Memory B cell (primary cell): Measurements from ENCODE around the gene PTPRN2.

ENCODE experiments used
- ATAC-seq: fragments of 150-1000 bp; cut with Tn5 transposase; 2 replicates; pipeline ENCODE4 v1.10.0; 2021; ENCODE audit warnings: low read depth, mild to moderate bottlenecking, moderate library complexity
- DNase-seq, 2 donors: peaks; one replicate each; pipeline ENCODE4 v3.0.0; 2022; ENCODE audit warnings: low spot score in 2 of 2
- H3K27ac Mint-ChIP-seq: one replicate; pipeline ENCODE4 v1.8.0; 2022; ENCODE audit warnings: mild to moderate bottlenecking, moderate library complexity, mixed read lengths
- H3K27me3 Mint-ChIP-seq: one replicate; pipeline ENCODE4 v1.8.0; 2022; ENCODE audit warnings: mixed read lengths
- H3K36me3 Mint-ChIP-seq: one replicate; pipeline ENCODE4 v1.8.0; 2022; ENCODE audit warnings: mild to moderate bottlenecking, mixed read lengths
- H3K4me1 Mint-ChIP-seq: one replicate; pipeline ENCODE4 v1.8.0; 2022; ENCODE audit warnings: mixed read lengths
- H3K4me3 Mint-ChIP-seq: one replicate; pipeline ENCODE4 v1.8.0; 2022; ENCODE audit warnings: mild to moderate bottlenecking, moderate library complexity, mixed read lengths
- H3K9me3 Mint-ChIP-seq: one replicate; pipeline ENCODE4 v1.8.0; 2022; ENCODE audit warnings: mixed read lengths

The PTPRN2 gene

DNA sequence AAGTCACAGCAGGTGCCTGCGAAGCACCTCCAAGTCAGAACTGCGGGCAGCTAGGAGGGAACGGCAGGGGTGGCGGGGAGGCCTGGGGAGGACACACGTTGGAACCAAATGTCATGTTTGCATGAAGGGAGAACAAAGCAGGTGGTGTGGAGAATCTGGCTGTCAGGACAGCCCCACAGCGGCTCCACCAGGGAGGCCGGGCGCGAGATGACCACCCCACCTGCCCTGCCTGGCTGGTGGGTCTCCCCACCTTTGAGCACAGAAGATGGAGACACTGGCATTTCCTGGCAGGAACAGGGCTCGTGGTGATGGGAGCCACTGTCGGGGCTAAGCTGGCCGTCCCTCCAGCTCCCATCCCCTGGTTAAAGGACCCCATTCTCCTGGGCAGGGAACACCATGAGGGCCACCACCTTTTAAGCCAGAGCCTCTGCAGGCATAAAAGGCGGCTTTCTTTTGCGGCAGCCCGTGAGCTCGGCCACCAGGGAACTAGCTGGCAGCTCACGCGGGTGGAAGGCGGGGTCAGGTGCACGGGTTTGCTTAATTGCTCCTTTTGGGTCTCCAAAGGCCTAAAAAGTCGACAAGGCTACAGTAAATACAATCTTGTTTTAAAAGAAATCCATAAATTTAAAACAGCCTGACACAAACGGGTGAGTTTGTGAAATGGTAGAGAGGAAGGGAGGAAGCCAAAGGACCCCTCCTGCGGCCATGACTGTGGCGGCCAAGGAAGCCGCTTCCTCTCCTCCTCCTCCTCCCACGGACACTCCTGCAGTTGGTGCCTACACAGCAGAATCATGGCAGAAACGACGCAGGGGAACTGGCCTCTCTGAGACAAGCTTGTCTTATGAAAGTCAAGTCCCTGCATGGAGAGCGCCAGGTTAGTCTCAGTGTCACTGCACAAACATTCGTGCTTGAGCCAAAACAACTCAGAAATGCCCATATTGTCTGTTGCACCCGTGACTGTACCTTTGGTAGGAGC is 1037.0 kb downstream of the PTPRN2 start:
- Mint-ChIP-seq H3K4me1 (no peaks in the 10 kb centered on the region), H3K9me3 (no peaks in the 10 kb centered on the region), H3K27me3 (no peaks in the 10 kb centered on the region), H3K4me3 (no peak overlapping the region), H3K27ac (no peak overlapping the region), H3K36me3 (peaks cover 15% of the 10 kb centered on the region)
- ATAC-seq (no peak), DNase-seq (no peak)

- H3K4me1 Mint-ChIP-seq = peaks cover 4% of the 10 kb centered on the region
- H3K4me3 Mint-ChIP-seq = no peak overlapping the region
- H3K36me3 Mint-ChIP-seq = peaks cover 17% of the 10 kb centered on the region
- H3K27me3 Mint-ChIP-seq = no peaks in the 10 kb centered on the region
- no peak overlapping the region for H3K27ac Mint-ChIP-seq
- H3K9me3 Mint-ChIP-seq = no peaks in the 10 kb centered on the region
- DNase-seq (no peak), ATAC-seq (no peak)
Measured at GRCh38 chr7:157549612-157550299, 1037.9 kb downstream of the PTPRN2 start.

DNA sequence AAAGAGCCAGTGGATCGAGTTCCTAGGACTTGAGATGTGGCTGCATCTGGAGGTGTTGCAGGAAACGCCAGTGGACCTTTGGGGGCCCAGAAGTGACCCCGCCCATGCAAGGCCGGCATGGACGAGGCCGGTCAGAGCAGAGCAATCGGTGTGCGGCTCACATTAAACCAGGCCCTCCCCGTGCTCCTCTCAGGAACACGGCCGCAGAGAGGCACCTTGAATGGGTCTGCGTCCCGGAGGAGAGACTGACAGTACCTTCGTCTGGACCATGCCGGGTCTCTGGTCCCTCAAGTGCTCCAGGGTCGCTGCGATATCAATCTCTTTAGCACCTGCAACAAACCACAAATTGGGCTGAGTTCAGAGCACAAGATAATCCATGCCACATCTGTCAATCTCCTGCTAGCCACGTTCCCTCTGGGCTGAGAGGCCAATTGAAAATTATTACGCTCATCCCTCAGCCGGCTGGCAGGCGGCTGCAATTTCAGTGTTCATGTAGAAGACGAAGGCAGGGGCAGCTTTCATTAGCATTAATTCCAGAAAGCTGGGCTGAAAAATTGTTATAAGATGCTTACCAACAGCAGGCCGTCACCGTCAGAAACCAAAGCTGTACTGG is 1038.8 kb downstream of the PTPRN2 start:
- ATAC-seq (no peak), DNase-seq (no peak)
- H3K36me3 Mint-ChIP-seq = peaks cover 25% of the 10 kb centered on the region
- H3K4me1 Mint-ChIP-seq = peaks cover 9% of the 10 kb centered on the region
- no peak overlapping the region for H3K27ac Mint-ChIP-seq
- peaks cover 3% of the 10 kb centered on the region for H3K9me3 Mint-ChIP-seq
- H3K4me3 Mint-ChIP-seq = no peak overlapping the region
- H3K27me3 Mint-ChIP-seq = no peaks in the 10 kb centered on the region

DNA sequence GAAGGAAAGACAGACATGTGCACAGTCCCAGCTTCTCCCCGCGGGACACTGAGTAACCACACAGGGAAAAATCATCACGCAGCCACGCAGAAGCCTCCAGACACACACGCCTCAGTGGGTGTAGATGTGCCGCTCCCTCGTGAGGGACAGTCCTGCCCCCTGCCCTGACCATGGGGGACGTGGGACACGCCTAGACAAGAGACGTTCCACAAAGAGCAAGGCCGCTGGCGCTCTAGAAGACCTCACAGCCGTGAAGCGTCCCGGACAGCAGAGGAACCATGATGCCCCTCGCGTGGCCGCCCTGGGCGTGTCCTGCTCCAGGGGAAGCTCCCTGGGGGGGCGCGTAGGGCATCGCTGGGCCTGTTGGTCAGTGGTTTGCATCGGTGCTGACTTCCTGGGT is 1040.0 kb downstream of the PTPRN2 start:
- H3K36me3 Mint-ChIP-seq = peaks cover 24% of the 10 kb centered on the region
- H3K27ac Mint-ChIP-seq = no peak overlapping the region
- no peak for ATAC-seq
- no peaks in the 10 kb centered on the region for H3K27me3 Mint-ChIP-seq
- no peak overlapping the region for H3K4me3 Mint-ChIP-seq
- no peak for DNase-seq
- peaks cover 5% of the 10 kb centered on the region for H3K9me3 Mint-ChIP-seq
- H3K4me1 Mint-ChIP-seq = peaks cover 9% of the 10 kb centered on the region

GRCh38 chr7:157547102-157547501 is 1040.5 kb downstream of the PTPRN2 start:
- DNase-seq (no peak), ATAC-seq (no peak)
- Mint-ChIP-seq H3K27me3 (no peaks in the 10 kb centered on the region), H3K9me3 (peaks cover 5% of the 10 kb centered on the region), H3K4me1 (peaks cover 9% of the 10 kb centered on the region), H3K4me3 (no peak overlapping the region), H3K27ac (no peak overlapping the region), H3K36me3 (peaks cover 24% of the 10 kb centered on the region)

- Mint-ChIP-seq H3K4me1 (peaks cover 9% of the 10 kb centered on the region), H3K36me3 (peaks cover 31% of the 10 kb centered on the region), H3K27me3 (no peaks in the 10 kb centered on the region), H3K27ac (no peak overlapping the region), H3K4me3 (no peak overlapping the region), H3K9me3 (peaks cover 5% of the 10 kb centered on the region)
- DNase-seq = no peak
- ATAC-seq = no peak
Measured at GRCh38 chr7:157545681-157546060, 1042.0 kb downstream of the PTPRN2 start.

DNA sequence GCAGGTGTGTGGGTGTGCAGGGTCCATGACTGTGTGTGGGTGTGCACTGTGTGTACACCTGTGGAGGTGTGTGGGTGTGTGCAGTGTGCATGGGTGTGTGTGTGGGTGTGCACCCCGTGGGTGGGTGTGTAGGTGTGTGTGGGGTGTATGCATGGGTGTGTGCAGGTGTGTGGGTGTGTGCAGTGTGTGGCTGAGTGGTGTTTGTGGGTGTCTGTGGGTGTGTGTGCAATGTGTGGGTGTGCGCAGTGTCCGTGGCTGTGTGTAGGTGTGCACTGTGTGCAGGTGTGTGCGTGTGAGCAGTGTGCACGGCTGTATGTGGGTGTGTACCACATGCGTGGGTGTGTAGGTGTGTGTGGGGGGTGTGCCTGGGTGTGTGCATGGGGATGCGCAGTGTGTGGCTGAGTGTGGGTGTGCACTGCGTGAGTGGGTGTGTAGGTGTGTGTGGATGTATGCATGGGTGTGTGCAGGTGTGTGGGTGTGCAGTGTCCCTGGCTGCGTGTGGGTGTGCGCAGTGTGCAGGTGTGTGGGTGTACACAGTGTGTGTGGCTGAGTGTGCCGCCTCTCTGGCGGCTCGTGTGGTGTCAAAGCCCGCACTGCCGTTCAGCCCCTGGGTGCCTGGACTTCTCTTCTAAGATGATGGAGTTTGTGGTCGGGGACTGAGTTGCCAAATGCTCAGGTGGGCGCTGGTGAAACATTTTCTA is 1042.5 kb downstream of the PTPRN2 start:
- no peaks in the 10 kb centered on the region for H3K27me3 Mint-ChIP-seq
- no peak overlapping the region for H3K4me3 Mint-ChIP-seq
- peaks cover 9% of the 10 kb centered on the region for H3K4me1 Mint-ChIP-seq
- H3K27ac Mint-ChIP-seq = no peak overlapping the region
- peaks cover 31% of the 10 kb centered on the region for H3K36me3 Mint-ChIP-seq
- no peak for DNase-seq
- ATAC-seq = no peak
- H3K9me3 Mint-ChIP-seq = peaks cover 5% of the 10 kb centered on the region

DNA sequence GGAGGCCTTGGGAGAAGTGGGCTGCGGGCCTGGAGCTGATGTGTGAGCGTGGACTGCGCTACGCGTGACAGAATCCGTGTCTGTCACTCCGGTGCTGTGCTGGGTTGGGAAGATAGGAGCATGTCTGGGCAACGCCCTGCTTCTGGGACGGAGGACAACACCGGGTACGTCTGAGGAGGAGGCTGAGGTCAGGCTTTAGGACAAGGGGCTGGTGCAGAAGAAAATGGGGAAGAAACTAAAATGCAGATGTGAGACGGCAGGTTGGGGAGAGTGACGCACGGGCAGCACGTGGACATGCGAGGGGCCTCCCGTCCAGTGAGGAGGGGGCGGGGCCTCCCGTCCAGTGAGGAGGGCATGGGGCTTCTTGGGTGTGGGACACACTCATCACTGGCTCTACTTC is 1043.4 kb downstream of the PTPRN2 start:
- no peak for DNase-seq
- no peak overlapping the region for H3K27ac Mint-ChIP-seq
- ATAC-seq = no peak
- H3K4me3 Mint-ChIP-seq = no peak overlapping the region
- H3K36me3 Mint-ChIP-seq = peaks cover 31% of the 10 kb centered on the region
- H3K27me3 Mint-ChIP-seq = no peaks in the 10 kb centered on the region
- H3K4me1 Mint-ChIP-seq = peaks cover 9% of the 10 kb centered on the region
- peaks cover 5% of the 10 kb centered on the region for H3K9me3 Mint-ChIP-seq

DNA sequence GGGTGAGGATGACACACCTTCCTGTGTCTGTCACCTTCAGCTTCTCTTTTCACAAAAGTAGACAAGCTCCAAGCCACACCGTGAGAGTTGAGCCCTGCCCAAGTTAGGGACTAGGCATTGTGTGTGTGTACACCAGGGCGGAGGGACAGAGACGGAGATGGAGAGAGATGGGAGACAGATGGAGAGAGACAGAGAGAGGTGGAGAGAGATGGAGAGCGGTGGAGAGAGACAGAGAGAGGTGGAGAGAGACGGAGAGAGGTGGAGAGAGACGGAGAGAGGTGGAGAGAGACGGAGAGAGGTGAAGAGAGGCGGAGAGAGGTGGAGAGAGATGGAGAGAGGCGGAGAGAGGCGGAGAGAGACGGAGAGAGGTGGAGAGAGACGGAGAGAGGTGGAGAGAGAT is 1043.8 kb downstream of the PTPRN2 start:
- peaks cover 5% of the 10 kb centered on the region for H3K9me3 Mint-ChIP-seq
- no peak overlapping the region for H3K4me3 Mint-ChIP-seq
- DNase-seq = no peak
- H3K27ac Mint-ChIP-seq = no peak overlapping the region
- peaks cover 9% of the 10 kb centered on the region for H3K4me1 Mint-ChIP-seq
- no peak for ATAC-seq
- H3K36me3 Mint-ChIP-seq = peaks cover 31% of the 10 kb centered on the region
- H3K27me3 Mint-ChIP-seq = no peaks in the 10 kb centered on the region

DNA sequence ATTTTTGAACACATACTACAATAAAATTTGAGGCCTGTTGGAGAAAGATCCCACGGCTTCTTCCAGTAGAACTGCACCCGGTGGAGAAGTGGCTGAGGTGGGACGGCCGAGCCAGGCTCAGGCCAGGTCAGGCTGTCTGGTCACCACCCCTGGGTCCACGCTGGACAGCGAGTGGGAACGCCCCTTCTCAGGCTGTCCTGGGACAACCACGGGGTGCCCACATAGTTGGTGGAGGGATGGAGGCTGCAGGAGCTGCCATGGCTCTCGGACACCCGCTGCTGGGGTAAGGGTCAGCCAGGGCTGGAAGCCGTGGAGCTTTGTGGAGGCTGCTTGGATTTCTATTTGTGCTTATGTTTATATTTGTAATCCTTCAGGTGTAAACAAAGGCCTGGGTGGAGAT is 1044.3 kb downstream of the PTPRN2 start:
- H3K9me3 Mint-ChIP-seq = peaks cover 5% of the 10 kb centered on the region
- DNase-seq (no peak), ATAC-seq (no peak)
- no peak overlapping the region for H3K4me3 Mint-ChIP-seq
- H3K4me1 Mint-ChIP-seq = peaks cover 9% of the 10 kb centered on the region
- peaks cover 33% of the 10 kb centered on the region for H3K36me3 Mint-ChIP-seq
- no peak overlapping the region for H3K27ac Mint-ChIP-seq
- H3K27me3 Mint-ChIP-seq = no peaks in the 10 kb centered on the region

- ATAC-seq (no peak), DNase-seq (no peak)
- H3K9me3 Mint-ChIP-seq = peaks cover 5% of the 10 kb centered on the region
- no peaks in the 10 kb centered on the region for H3K27me3 Mint-ChIP-seq
- peaks cover 9% of the 10 kb centered on the region for H3K4me1 Mint-ChIP-seq
- H3K36me3 Mint-ChIP-seq = peaks cover 26% of the 10 kb centered on the region
- no peak overlapping the region for H3K27ac Mint-ChIP-seq
- no peak overlapping the region for H3K4me3 Mint-ChIP-seq
Measured at GRCh38 chr7:157542068-157543021, 1045.3 kb downstream of the PTPRN2 start.

DNA sequence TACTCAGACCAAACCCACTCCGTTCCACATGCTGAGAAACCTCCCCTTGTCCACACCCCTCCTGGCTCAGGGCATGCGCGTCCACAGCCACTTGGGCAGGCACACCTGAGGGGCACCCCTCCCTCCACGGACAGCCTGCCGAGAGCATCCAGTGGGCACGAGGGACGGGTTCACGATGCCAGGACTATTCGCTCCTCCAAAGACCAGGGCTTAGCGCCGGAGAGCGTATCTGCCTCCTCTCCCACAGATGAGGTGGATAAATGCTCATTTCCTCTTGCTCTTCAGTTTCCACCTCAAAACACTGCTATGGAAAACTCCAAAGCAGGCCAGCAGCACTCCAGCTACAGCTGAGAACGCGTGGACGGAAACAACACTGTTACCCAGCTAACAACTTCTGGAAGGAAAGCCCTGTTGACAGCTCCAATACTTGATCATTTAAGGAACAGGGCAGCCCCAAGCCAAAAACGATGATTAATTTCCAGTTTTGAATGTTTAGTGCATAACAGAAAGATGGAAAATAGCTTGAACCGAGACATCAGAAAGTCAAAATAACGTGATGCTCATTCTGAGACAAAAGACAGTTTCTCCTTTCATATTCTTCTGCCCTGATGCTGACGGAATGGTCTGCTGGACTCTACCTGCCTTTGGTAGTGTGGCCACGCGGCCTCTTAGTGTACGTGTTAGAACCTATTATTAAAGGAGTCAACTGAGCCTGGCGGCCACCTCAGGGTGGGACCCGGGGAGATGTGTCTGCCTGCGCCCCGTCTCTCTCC is 1046.1 kb downstream of the PTPRN2 start:
- ATAC-seq (no peak), DNase-seq (no peak)
- peaks cover 23% of the 10 kb centered on the region for H3K36me3 Mint-ChIP-seq
- no peak overlapping the region for H3K4me3 Mint-ChIP-seq
- peaks cover 9% of the 10 kb centered on the region for H3K4me1 Mint-ChIP-seq
- H3K9me3 Mint-ChIP-seq = peaks cover 5% of the 10 kb centered on the region
- no peaks in the 10 kb centered on the region for H3K27me3 Mint-ChIP-seq
- H3K27ac Mint-ChIP-seq = no peak overlapping the region
